Mesenchymal stem cell (in vitro differentiated cells and primary cell): ENCODE measurements around the gene PRM2.

ENCODE experiments used
- DNase-seq: peaks from one replicate; pipeline ENCODE4 v3.0.0-alpha.2; 2013
- H2AFZ ChIP-seq: one replicate; pipeline ENCODE4 v1.6.1; 2013; ENCODE audit warnings: low read depth, mild to moderate bottlenecking, control low read depth, inconsistent platforms, low read length, moderate library complexity
- H2AK5ac ChIP-seq: 2 replicates; pipeline ENCODE4 v1.6.1; 2013; ENCODE audit warnings: low read length, moderate library complexity, mild to moderate bottlenecking, inconsistent platforms; ENCODE audit not compliant: severe bottlenecking
- H2BK120ac ChIP-seq: one replicate; pipeline ENCODE4 v1.6.1; 2013; ENCODE audit warnings: low read depth, mild to moderate bottlenecking, inconsistent platforms, low read length, moderate library complexity
- H2BK12ac ChIP-seq, 2 experiments: one replicate each; pipeline ENCODE4 v1.6.1; 2013; ENCODE audit warnings: inconsistent platforms in 2 of 2, low read length in 2 of 2, mild to moderate bottlenecking in 2 of 2, moderate library complexity in 2 of 2, control low read depth in 1 of 2
- H2BK15ac ChIP-seq: one replicate; pipeline ENCODE4 v1.6.1; 2013; ENCODE audit warnings: mild to moderate bottlenecking, low read depth, inconsistent platforms; ENCODE audit not compliant: poor library complexity, severe bottlenecking
- H2BK5ac ChIP-seq: 2 replicates; pipeline ENCODE4 v1.6.1; 2013; ENCODE audit warnings: low read depth, mild to moderate bottlenecking, low read length, control low read depth, inconsistent platforms; ENCODE audit not compliant: poor library complexity, severe bottlenecking
- H3K14ac ChIP-seq, 2 experiments: one replicate each; pipeline ENCODE4 v1.6.1; 2013; ENCODE audit warnings: inconsistent platforms in 2 of 2, low read length in 2 of 2, control low read depth in 1 of 2, mild to moderate bottlenecking in 1 of 2, moderate library complexity in 1 of 2
- H3K18ac ChIP-seq, 2 experiments: one replicate each; pipeline ENCODE4 v1.6.1; 2013; ENCODE audit warnings: inconsistent platforms in 2 of 2, low read length in 2 of 2, control low read depth in 1 of 2, low read depth in 1 of 2, mild to moderate bottlenecking in 1 of 2
- H3K23ac ChIP-seq, 2 experiments: one replicate each; pipeline ENCODE4 v1.6.1; 2013; ENCODE audit warnings: inconsistent platforms in 2 of 2, low read length in 2 of 2, mild to moderate bottlenecking in 2 of 2, moderate library complexity in 2 of 2, control low read depth in 1 of 2
- H3K27ac ChIP-seq: 2 replicates; pipeline ENCODE4 v1.5.1; 2013; ENCODE audit warnings: mild to moderate bottlenecking, moderate library complexity, low read length, control low read depth, inconsistent platforms; ENCODE audit not compliant: poor library complexity, severe bottlenecking
- H3K27me3 ChIP-seq, 2 experiments: 2 replicates each; pipeline versions ENCODE4 v1.6.1 to v1.7.0; 2013; ENCODE audit warnings: low read length in 2 of 2, mild to moderate bottlenecking in 2 of 2, moderate library complexity in 2 of 2, control low read depth in 1 of 2, inconsistent platforms in 1 of 2; ENCODE audit not compliant: control insufficient read depth in 1 of 2, insufficient read depth in 1 of 2
- H3K36me3 ChIP-seq, 2 experiments: 2 replicates each; pipeline versions ENCODE4 v1.6.1 to v1.7.0; 2013; ENCODE audit warnings: low read length in 2 of 2, control low read depth in 1 of 2, inconsistent platforms in 1 of 2, low read depth in 1 of 2, mild to moderate bottlenecking in 1 of 2; ENCODE audit not compliant: insufficient read depth in 2 of 2, control insufficient read depth in 1 of 2
- H3K4ac ChIP-seq, 2 experiments: one replicate each; pipeline ENCODE4 v1.6.1; 2013; ENCODE audit warnings: inconsistent platforms in 2 of 2, low read length in 2 of 2, mild to moderate bottlenecking in 2 of 2, moderate library complexity in 2 of 2, control low read depth in 1 of 2, low read depth in 1 of 2
- H3K4me1 ChIP-seq: 2 replicates; pipeline ENCODE4 v1.6.1; 2013; ENCODE audit warnings: low read depth, low read length, control low read depth; ENCODE audit not compliant: control insufficient read depth, insufficient read depth
- H3K4me2 ChIP-seq: 2 replicates; pipeline ENCODE4 v1.6.1; 2013; ENCODE audit warnings: low read length, mild to moderate bottlenecking, inconsistent platforms; ENCODE audit not compliant: poor library complexity, severe bottlenecking
- H3K4me3 ChIP-seq, 2 experiments: 2 replicates each; pipeline versions ENCODE4 v1.5.1 to v1.7.0; 2013; ENCODE audit warnings: low read length in 2 of 2, mild to moderate bottlenecking in 2 of 2, control low read depth in 1 of 2, low read depth in 1 of 2; ENCODE audit not compliant: insufficient read depth in 1 of 2
- H3K79me1 ChIP-seq: replicated peaks from 2 replicates; pipeline ENCODE4 v1.6.1; 2013; ENCODE audit warnings: mild to moderate bottlenecking, control low read depth, low read length, inconsistent platforms; ENCODE audit not compliant: poor library complexity, severe bottlenecking
- H3K9ac ChIP-seq: 2 replicates; pipeline ENCODE4 v1.7.0; 2013; ENCODE audit warnings: mild to moderate bottlenecking, low read length, moderate library complexity
- H3K9me3 ChIP-seq: 2 replicates; pipeline ENCODE4 v1.7.0; 2013; ENCODE audit warnings: mild to moderate bottlenecking, low read length; ENCODE audit not compliant: control insufficient read depth
- H4K8ac ChIP-seq: one replicate; pipeline ENCODE4 v1.6.1; 2013; ENCODE audit warnings: inconsistent platforms, mild to moderate bottlenecking, low read length, moderate library complexity
- H4K91ac ChIP-seq: one replicate; pipeline ENCODE4 v1.6.1; 2013; ENCODE audit warnings: mild to moderate bottlenecking, low read length, inconsistent platforms
- WGBS: methylation state at CpG from one replicate; pipeline ENCODE4 v1.1.7; 2013; ENCODE audit warnings: mixed read lengths; 5-methylcytosine and 5-hydroxymethylcytosine counted together

Gene PRM2

GRCh38 chr16:11260596-11260966 is 15.7 kb downstream of the PRM2 start:
- H4K91ac ChIP-seq: no peak overlapping the region
- no peak overlapping the region for H3K4ac ChIP-seq
- no peak overlapping the region for H3K27ac ChIP-seq
- no peak overlapping the region for H3K18ac ChIP-seq
- H3K4me1 ChIP-seq: peaks cover 16% of the 10 kb centered on the region
- no peak overlapping the region for H2BK15ac ChIP-seq
- H2BK5ac ChIP-seq: no peak overlapping the region
- H3K79me1 ChIP-seq: no peaks in the 10 kb centered on the region
- H3K27me3 ChIP-seq: peaks cover 0 to 24% of the 10 kb centered on the region in 2 experiments
- H3K23ac ChIP-seq: no peak overlapping the region
- H2AK5ac ChIP-seq: no peak overlapping the region
- 70% methylated on average over 3 of the region's 3 CpGs for WGBS
- H2BK12ac ChIP-seq: no peak overlapping the region
- no peak overlapping the region for H3K14ac ChIP-seq
- H3K9ac ChIP-seq: no peak overlapping the region
- H3K4me3 ChIP-seq: no peak overlapping the region
- no peaks in the 10 kb centered on the region for H3K36me3 ChIP-seq
- H4K8ac ChIP-seq: no peak overlapping the region
- H3K4me2 ChIP-seq: no peak overlapping the region
- no peak overlapping the region for H2BK120ac ChIP-seq
- H3K9me3 ChIP-seq: no peaks in the 10 kb centered on the region
- no peak for DNase-seq
- H2AFZ ChIP-seq: no peak overlapping the region

DNA sequence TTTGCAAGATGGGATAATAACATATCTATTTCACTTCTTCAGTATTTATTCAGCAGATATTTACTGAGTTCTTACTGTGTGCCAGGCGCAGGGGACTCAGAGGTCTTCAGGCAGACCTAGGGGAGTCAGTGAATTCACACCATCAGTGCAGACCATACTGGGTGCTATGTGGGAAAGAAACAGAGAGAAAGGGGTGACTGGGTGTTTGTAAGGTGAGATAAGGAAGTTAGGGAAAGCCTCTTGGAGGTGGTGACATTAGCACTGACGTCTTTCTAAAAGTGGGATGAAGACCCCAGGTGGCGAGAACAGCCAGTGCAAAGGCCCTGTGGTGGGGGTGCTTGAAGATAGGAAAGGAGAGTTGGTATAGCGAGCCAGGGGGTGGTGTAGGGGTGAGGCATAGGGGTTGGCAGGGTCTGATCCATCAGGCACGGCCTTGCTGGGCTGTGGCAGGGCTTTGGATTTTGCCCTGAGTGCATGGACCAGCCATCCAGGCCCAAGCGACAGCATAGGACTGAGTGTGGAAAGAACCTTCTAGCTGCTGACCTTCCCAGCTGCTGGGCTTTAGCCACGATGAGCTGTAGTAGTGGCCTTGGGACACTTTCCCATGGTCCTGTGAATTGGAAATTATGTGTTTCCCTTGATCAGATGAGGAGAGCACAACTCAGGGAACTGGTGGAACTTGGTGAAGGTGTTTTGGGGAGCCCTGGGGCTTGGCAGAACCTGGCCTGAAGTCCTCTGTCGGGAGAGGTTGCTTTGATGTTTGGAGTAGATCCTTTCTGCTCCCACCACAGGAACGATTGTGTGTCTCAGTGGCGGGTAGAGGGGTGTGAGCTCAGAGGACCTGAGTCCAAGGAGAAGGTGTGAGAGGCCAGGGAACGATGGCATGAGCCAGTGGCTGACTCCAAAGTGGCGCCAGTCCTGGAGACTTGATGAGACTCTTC is 16.4 kb downstream of the PRM2 start:
- Histone ChIP-seq H3K4me1 (peaks cover 17% of the 10 kb centered on the region), H4K91ac (no peak overlapping the region), H3K9me3 (no peaks in the 10 kb centered on the region), H3K4me3 (no peak overlapping the region), H3K4ac (no peak overlapping the region), H2AFZ (no peak overlapping the region), H3K4me2 (no peak overlapping the region), H3K18ac (no peak overlapping the region), H4K8ac (no peak overlapping the region), H3K14ac (no peak overlapping the region), H3K36me3 (peaks cover 0 to 2% of the 10 kb centered on the region in 2 experiments), H2BK15ac (no peak overlapping the region), H2BK120ac (no peak overlapping the region), H2AK5ac (no peak overlapping the region), H2BK12ac (no peak overlapping the region), H3K23ac (no peak overlapping the region), H2BK5ac (no peak overlapping the region), H3K27ac (no peak overlapping the region), H3K79me1 (no peaks in the 10 kb centered on the region), H3K9ac (no peak overlapping the region), H3K27me3 (peaks cover 0 to 20% of the 10 kb centered on the region in 2 experiments)
- WGBS: 94% methylated on average over 12 of the region's 12 CpGs
- DNase-seq: no peak

DNA sequence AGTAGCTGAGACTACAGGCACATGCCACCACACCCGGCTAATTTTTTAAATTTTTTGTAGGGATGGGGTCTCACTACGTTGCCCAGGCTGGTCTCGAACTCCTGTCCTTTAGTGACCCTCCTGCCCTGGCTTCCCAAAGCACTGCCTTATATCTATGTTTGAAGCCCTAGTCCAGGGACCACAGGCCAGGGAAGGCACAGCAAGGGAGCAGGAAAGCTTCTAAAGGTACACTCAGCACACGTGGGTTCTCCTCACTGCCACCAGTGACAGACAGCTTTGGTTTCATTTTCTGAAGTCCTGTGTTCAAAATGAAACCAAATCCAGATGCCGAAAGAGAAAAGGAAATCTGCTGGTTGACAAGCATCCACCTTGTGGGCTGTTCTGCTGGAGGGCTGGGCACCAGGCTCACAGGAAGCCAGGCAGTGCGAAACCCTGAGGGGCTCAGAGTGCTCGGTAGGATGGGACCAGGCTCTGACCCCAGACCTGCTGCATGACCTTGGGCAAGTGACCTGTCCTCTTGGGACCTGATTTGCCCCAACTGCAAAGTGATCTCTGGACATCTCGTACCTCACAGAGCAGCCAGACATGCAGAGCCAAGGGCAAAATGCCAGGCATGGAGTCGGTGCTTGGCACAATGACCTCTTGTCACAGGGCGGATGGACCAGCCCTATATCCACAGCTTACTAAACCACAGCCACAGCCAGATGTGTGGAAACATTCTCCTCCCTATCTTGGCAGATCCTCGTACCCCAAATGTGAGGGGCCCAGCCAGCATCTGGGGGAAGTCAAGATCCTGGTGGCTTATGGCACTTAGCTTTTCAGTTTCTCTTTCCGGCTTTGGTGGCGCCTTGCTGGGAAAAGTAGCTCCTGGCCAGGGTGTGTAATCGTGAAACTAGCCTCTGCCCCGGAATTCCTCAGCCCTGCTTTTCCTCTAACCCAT is 17.5 kb downstream of the PRM2 start:
- no peaks in the 10 kb centered on the region for H3K79me1 ChIP-seq
- no peak overlapping the region for H2AFZ ChIP-seq
- no peak for DNase-seq
- H3K27ac ChIP-seq: no peak overlapping the region
- no peak overlapping the region for H3K14ac ChIP-seq
- H2AK5ac ChIP-seq: peak overlapping the region; percentile 50
- no peak overlapping the region for H2BK5ac ChIP-seq
- peak overlapping the region in 1 of 2 experiments; percentile 0 for H2BK12ac ChIP-seq
- H3K9me3 ChIP-seq: no peaks in the 10 kb centered on the region
- no peak overlapping the region for H3K4ac ChIP-seq
- H3K23ac ChIP-seq: no peak overlapping the region
- H3K36me3 ChIP-seq: peaks cover 0 to 10% of the 10 kb centered on the region in 2 experiments
- no peak overlapping the region for H3K18ac ChIP-seq
- peaks cover 0 to 14% of the 10 kb centered on the region in 2 experiments for H3K27me3 ChIP-seq
- H4K91ac ChIP-seq: no peak overlapping the region
- peaks cover 25% of the 10 kb centered on the region for H3K4me1 ChIP-seq
- 85% methylated on average over 15 of the region's 15 CpGs for WGBS
- no peak overlapping the region for H2BK120ac ChIP-seq
- no peak overlapping the region for H4K8ac ChIP-seq
- no peak overlapping the region for H3K4me2 ChIP-seq
- peak overlapping the region in 1 of 2 experiments; percentile 65 for H3K4me3 ChIP-seq
- H2BK15ac ChIP-seq: peak overlapping the region; percentile 54
- H3K9ac ChIP-seq: peak overlapping the region; percentile 21
